A673 (cell line): ENCODE data around the gene SMCHD1. TPM values are rescaled to one million over a fixed set of nuclear protein-coding genes. Genes with fewer than 3 reads are reported as not detected.

Experiments used
- BruUV-seq: library from RNA; stranded (reverse); fragments of 400-500 nt; replicated peaks from 2 replicates; lab custom pipeline; 2021; lab: Mats Ljungman, UMichigan
- CTCF ChIA-PET: fragments of 300-600 bp; sonication (Branson Sonifier 250); formaldehyde crosslinking; loops from one replicate; lab custom pipeline; 2022; ENCODE audit warnings: antibody characterized with exemption; lab: Charles Lee
- POLR2A ChIA-PET: fragments of 300-600 bp; sonication (Branson Sonifier 250); formaldehyde crosslinking; loops from one replicate; lab custom pipeline; 2022; ENCODE audit warnings: antibody characterized with exemption; ENCODE audit not compliant: low non-redundant PET; lab: Charles Lee
- DNase-seq: peaks from one replicate; pipeline ENCODE4 v3.0.0-alpha.2; 2015; ENCODE audit warnings: low spot score
- H3K27ac ChIP-seq: fragments of 200-600 bp; sonication (generic); 2 replicates; pipeline ENCODE4 v1.5.1; 2016; ENCODE audit warnings: mixed run types, low read depth, mild to moderate bottlenecking, mixed read lengths, antibody characterized with exemption, low read length; ENCODE audit not compliant: poor library complexity, severe bottlenecking
- H3K27me3 ChIP-seq: fragments of 200-600 bp; sonication (generic); replicated peaks from 2 replicates; pipeline ENCODE4 v1.6.1; 2017; ENCODE audit warnings: mixed run types, low read depth, mild to moderate bottlenecking, mixed read lengths, antibody characterized with exemption, low read length; ENCODE audit not compliant: insufficient read depth, poor library complexity
- H3K36me3 ChIP-seq: fragments of 200-600 bp; sonication (generic); 2 replicates; pipeline ENCODE4 v1.6.1; 2016; ENCODE audit warnings: mixed run types, mild to moderate bottlenecking, mixed read lengths, antibody characterized with exemption, low read length; ENCODE audit not compliant: insufficient read depth, poor library complexity, severe bottlenecking
- H3K4me1 ChIP-seq: fragments of 200-600 bp; sonication (generic); 2 replicates; pipeline ENCODE4 v1.6.1; 2017; ENCODE audit warnings: mixed run types, mild to moderate bottlenecking, mixed read lengths, antibody characterized with exemption, low read length; ENCODE audit not compliant: insufficient read depth, poor library complexity, severe bottlenecking
- H3K4me3 ChIP-seq: fragments of 200-600 bp; sonication (generic); 2 replicates; pipeline ENCODE4 v1.5.1; 2016; ENCODE audit warnings: low read depth, mixed run types, mild to moderate bottlenecking, mixed read lengths, low read length; ENCODE audit not compliant: poor library complexity, severe bottlenecking
- H3K9me3 ChIP-seq: fragments of 200-600 bp; sonication (generic); 2 replicates; pipeline ENCODE4 v1.6.1; 2016; ENCODE audit warnings: mixed run types, low read depth, mild to moderate bottlenecking, mixed read lengths, antibody characterized with exemption, low read length; ENCODE audit not compliant: poor library complexity, severe bottlenecking
- CTCF ChIP-seq: fragments of 300-800, 200-600 bp; sonication (generic); conservative IDR thresholded peaks from 2 replicates; pipeline ENCODE4 v1.5.1; 2017; ENCODE audit warnings: low read depth, mild to moderate bottlenecking, antibody characterized with exemption, low read length, moderate library complexity, mixed read lengths
- EZH2 ChIP-seq: fragments of 200-600 bp; sonication (generic); IDR thresholded peaks from 2 replicates; pipeline ENCODE4 v1.6.1; 2017; ENCODE audit warnings: borderline replicate concordance, low read depth, mild to moderate bottlenecking, mixed read lengths, antibody characterized with exemption, low read length; ENCODE audit not compliant: poor library complexity, severe bottlenecking
- intact Hi-C: fragments of 100-400 bp; cut with micrococcal nuclease; formaldehyde crosslinking; loops from one replicate; pipeline ENCODE4 v1.10.0; 2022; ENCODE audit not compliant: unreplicated experiment
- total RNA-seq: library from RNA; stranded (reverse); gene quantifications from 2 replicates; pipeline ENCODE4 v1.2.3, GENCODE V29; 2021

Gene SMCHD1
- total RNA-seq, 1 experiment from 2014 or later, result 80.9 TPM

GRCh38 chr18:2618009-2618408 is 37.5 kb upstream of the SMCHD1 start:
- POLR2A ChIA-PET, result no interaction called here
- CTCF ChIA-PET, result no interaction called here
- no peak for TF ChIP-seq CTCF
- TF ChIP-seq EZH2, result no peak
- H3K36me3 ChIP-seq, result peaks cover 33% of the 10 kb centered on the region
- no peaks in the 10 kb centered on the region for H3K27me3 ChIP-seq
- no peaks in the 10 kb centered on the region for H3K4me1 ChIP-seq
- no peaks in the 10 kb centered on the region for H3K9me3 ChIP-seq
- H3K27ac ChIP-seq, result no peak overlapping the region
- no TSS peak for BruUV-seq
- no peak for DNase-seq
- intact Hi-C loops, result no loop called here
- no peak overlapping the region for H3K4me3 ChIP-seq

GRCh38 chr18:2625217-2625616 is 30.3 kb upstream of the SMCHD1 start:
- no peak overlapping the region for H3K4me3 ChIP-seq
- TF ChIP-seq EZH2 (no peak), CTCF (no peak)
- intact Hi-C loops, result no loop called here
- DNase-seq, result no peak
- no peaks in the 10 kb centered on the region for H3K9me3 ChIP-seq
- H3K27me3 ChIP-seq, result no peaks in the 10 kb centered on the region
- BruUV-seq, result no TSS peak
- CTCF ChIA-PET, result no interaction called here
- POLR2A ChIA-PET, result no interaction called here
- H3K36me3 ChIP-seq, result no peaks in the 10 kb centered on the region
- no peak overlapping the region for H3K27ac ChIP-seq
- H3K4me1 ChIP-seq, result no peaks in the 10 kb centered on the region

- CTCF ChIA-PET, result no interaction called here
- Histone ChIP-seq H3K9me3 (no peaks in the 10 kb centered on the region), H3K27ac (no peak overlapping the region), H3K27me3 (no peaks in the 10 kb centered on the region), H3K4me1 (no peaks in the 10 kb centered on the region), H3K36me3 (no peaks in the 10 kb centered on the region), H3K4me3 (no peak overlapping the region)
- BruUV-seq, result no TSS peak
- TF ChIP-seq CTCF (no peak), EZH2 (no peak)
- intact Hi-C loops, result no loop called here
- POLR2A ChIA-PET, result no interaction called here
- peak; percentile 15 for DNase-seq
Measured at GRCh38 chr18:2627821-2628276, 27.7 kb upstream of the SMCHD1 start.
